NCI-H2196 treated with DMSO at 0.1 percent for 48 hours (cell line): Measurements from ENCODE around the gene PACSIN3.

ENCODE experiments used
- DNase-seq: peaks from one replicate; lab custom pipeline; 2025; ENCODE audit not compliant: unreplicated experiment; lab: John Stamatoyannopoulos, UW

The PACSIN3 gene

GRCh38 chr11:47154616-47155570, 31.3 kb downstream of the PACSIN3 start:
- no peak for DNase-seq

GRCh38 chr11:47152953-47153950, 33.0 kb downstream of the PACSIN3 start:
- DNase-seq = peak; percentile 87

GRCh38 chr11:47152126-47152952, 33.9 kb downstream of the PACSIN3 start:
- no peak for DNase-seq

GRCh38 chr11:47149782-47150181, 36.5 kb downstream of the PACSIN3 start:
- DNase-seq = no peak

- peak; percentile 97 for DNase-seq
These were observed 37.2 kb downstream of the PACSIN3 start for GRCh38 chr11:47148903-47149531.

- DNase-seq = peak; percentile 53
These were observed 38.0 kb downstream of the PACSIN3 start for GRCh38 chr11:47148270-47148669.

- DNase-seq = no peak
These were observed 38.6 kb downstream of the PACSIN3 start for GRCh38 chr11:47147681-47148080.

- no peak for DNase-seq
These were observed 39.0 kb downstream of the PACSIN3 start for GRCh38 chr11:47147250-47147649.

GRCh38 chr11:47144541-47144940, 41.7 kb downstream of the PACSIN3 start:
- DNase-seq = no peak

- peak; percentile 40 for DNase-seq
These were observed 42.9 kb downstream of the PACSIN3 start for GRCh38 chr11:47143322-47143721.

- DNase-seq = no peak
These were observed 46.4 kb downstream of the PACSIN3 start for GRCh38 chr11:47139878-47140277.

GRCh38 chr11:47137476-47137875, 48.8 kb downstream of the PACSIN3 start:
- DNase-seq = no peak

- DNase-seq = no peak
These were observed 49.3 kb downstream of the PACSIN3 start for GRCh38 chr11:47136921-47137320.

GRCh38 chr11:47136327-47136726, 49.9 kb downstream of the PACSIN3 start:
- DNase-seq = no peak

- no peak for DNase-seq
These were observed 53.3 kb downstream of the PACSIN3 start for GRCh38 chr11:47132981-47133380.

- DNase-seq = no peak
These were observed 53.7 kb downstream of the PACSIN3 start for GRCh38 chr11:47132490-47132889.

- no peak for DNase-seq
These were observed 55.1 kb downstream of the PACSIN3 start for GRCh38 chr11:47131136-47131535.

GRCh38 chr11:47130543-47130942, 55.7 kb downstream of the PACSIN3 start:
- DNase-seq = peak; percentile 96
